Keratinocyte (primary cell): ENCODE measurements around the gene SERPINB4. TPM values are rescaled to one million over a fixed set of nuclear protein-coding genes. Genes with fewer than 3 reads are reported as not detected.

ENCODE experiments used
- DNase-seq: peaks from one replicate; pipeline ENCODE4 v3.0.0-alpha.2; 2011; ENCODE audit warnings: low read depth, missing footprints, low spot score
- FAIRE-seq: peaks from 2 replicates; lab custom pipeline; 2011; peaks lifted over from hg19 to GRCh38; lab: Jason Lieb, UNC
- H2AFZ ChIP-seq: 2 replicates; pipeline ENCODE4 v1.6.0; 2012; ENCODE audit warnings: low read length, control low read depth, inconsistent platforms; ENCODE audit not compliant: control insufficient read depth
- H3K27ac ChIP-seq: 2 replicates; pipeline ENCODE4 v1.5.1; 2011; ENCODE audit warnings: low read length; ENCODE audit not compliant: control insufficient read depth, insufficient read depth
- H3K27me3 ChIP-seq: 3 replicates; pipeline ENCODE4 v1.6.0; 2011; ENCODE audit warnings: low read length; ENCODE audit not compliant: control insufficient read depth, insufficient read depth; ENCODE audit errors: extremely low read depth
- H3K36me3 ChIP-seq, 2 experiments: 2 replicates in 1 of 2; 3 replicates in 1 of 2; pipeline ENCODE4 v1.5.1; 2011; ENCODE audit warnings: low read length in 2 of 2, mild to moderate bottlenecking in 1 of 2; ENCODE audit not compliant: control insufficient read depth in 2 of 2, insufficient read depth in 2 of 2; ENCODE audit errors: extremely low read depth in 1 of 2
- H3K4me1 ChIP-seq: 3 replicates; pipeline ENCODE4 v1.5.1; 2011; ENCODE audit warnings: low read length; ENCODE audit not compliant: control insufficient read depth, insufficient read depth; ENCODE audit errors: extremely low read depth
- H3K4me2 ChIP-seq: 3 replicates; pipeline ENCODE4 v1.6.0; 2011; ENCODE audit warnings: low read depth, low read length; ENCODE audit not compliant: control insufficient read depth, insufficient read depth; ENCODE audit errors: extremely low read depth
- H3K4me3 ChIP-seq, 3 experiments: fragments of 200-600 bp in 1 of 3; sonication (generic) in 1 of 3; 2 replicates in 2 of 3; 3 replicates in 1 of 3; pipeline ENCODE4 v1.5.1; 2011 to 2016; ENCODE audit warnings: low read length in 3 of 3, mild to moderate bottlenecking in 3 of 3, control low read depth in 2 of 3, inconsistent platforms in 1 of 3, low read depth in 1 of 3, mixed read lengths in 1 of 3, mixed run types in 1 of 3, moderate library complexity in 1 of 3; ENCODE audit not compliant: control insufficient read depth in 2 of 3, insufficient read depth in 2 of 3; ENCODE audit errors: extremely low read depth in 1 of 3
- H3K79me2 ChIP-seq: 2 replicates; pipeline ENCODE4 v1.6.0; 2012; ENCODE audit warnings: low read length; ENCODE audit not compliant: control insufficient read depth, insufficient read depth
- H3K9ac ChIP-seq: 3 replicates; pipeline ENCODE4 v1.6.0; 2011; ENCODE audit warnings: low read length; ENCODE audit not compliant: control insufficient read depth, insufficient read depth; ENCODE audit errors: extremely low read depth
- H3K9me1 ChIP-seq: 3 replicates; pipeline ENCODE4 v1.6.0; 2011; ENCODE audit warnings: low read length; ENCODE audit not compliant: control insufficient read depth, insufficient read depth; ENCODE audit errors: extremely low read depth
- H3K9me3 ChIP-seq: 2 replicates; pipeline ENCODE4 v1.5.1; 2012; ENCODE audit warnings: low read depth, low read length; ENCODE audit not compliant: control insufficient read depth
- H4K20me1 ChIP-seq: 3 replicates; pipeline ENCODE4 v1.6.0; 2011; ENCODE audit warnings: low read length; ENCODE audit not compliant: control insufficient read depth, insufficient read depth; ENCODE audit errors: extremely low read depth
- CTCF ChIP-seq, 3 experiments: IDR thresholded peaks in 1 of 3; conservative IDR thresholded peaks in 1 of 3; optimal IDR thresholded peaks in 1 of 3; 2 replicates in 2 of 3; 3 replicates in 1 of 3; pipeline versions ENCODE3 to v1.5.1; 2011; ENCODE audit warnings: low read length in 3 of 3, mild to moderate bottlenecking in 3 of 3, moderate library complexity in 2 of 3, control low read depth in 1 of 3, inconsistent platforms in 1 of 3; ENCODE audit not compliant: insufficient read depth in 2 of 3; ENCODE audit errors: extremely low read depth in 1 of 3
- EZH2 ChIP-seq: IDR thresholded peaks from one replicate; pipeline ENCODE4 v1.6.1; 2012; ENCODE audit warnings: inconsistent platforms, mild to moderate bottlenecking, low read length, moderate library complexity
- dilution Hi-C: fragments of 300-500 bp; cut with MboI; formaldehyde crosslinking; loops from one replicate; pipeline ENCODE4 v1.7.0; 2020; ENCODE audit warnings: low sequenced_read_pairs; ENCODE audit not compliant: extremely low pct_ligation_motif_present
- polyA plus RNA-seq, 5 experiments: library from polyadenylated mRNA; depleted of rRNA in 3 of 5; stranded (reverse) in 3 of 5; stranded (forward) in 1 of 5; unstranded in 1 of 5; fragments of >200 nt; gene quantifications; 1 replicate in 1 of 5; 2 replicates in 3 of 5; 3 replicates in 1 of 5; pipeline versions ENCODE4 v1.2.1 to v1.2.3, GENCODE V29; 2011 to 2012; ENCODE audit warnings: missing spikeins in 2 of 5, low read depth in 1 of 5, low replicate concordance in 1 of 5

The SERPINB4 gene
- polyA plus RNA-seq, 1 donor (not counting 4 experiments of a cell fraction or from before 2014, with no cell fraction given), result 2.4 TPM

GRCh38 chr18:63613420-63613819 lies 30.6 kb downstream of the SERPINB4 start:
- H3K27ac ChIP-seq, result no peak overlapping the region
- no peaks in the 10 kb centered on the region for H3K4me1 ChIP-seq
- H3K36me3 ChIP-seq, result no peaks in the 10 kb centered on the region
- dilution Hi-C loops, result no loop called here
- no peak overlapping the region for H3K9ac ChIP-seq
- DNase-seq (no peak), FAIRE-seq (no peak)
- no peaks in the 10 kb centered on the region for H4K20me1 ChIP-seq
- no peaks in the 10 kb centered on the region for H3K9me1 ChIP-seq
- no peak overlapping the region for H3K4me2 ChIP-seq
- no peaks in the 10 kb centered on the region for H3K9me3 ChIP-seq
- H3K4me3 ChIP-seq, result no peak overlapping the region
- no peaks in the 10 kb centered on the region for H3K27me3 ChIP-seq
- no peak overlapping the region for H2AFZ ChIP-seq
- H3K79me2 ChIP-seq, result no peaks in the 10 kb centered on the region
- TF ChIP-seq CTCF (optimal IDR thresholded peaks at IDR 0.05 in 1 of 3, IDR thresholded peaks at IDR 0.05 in 1 of 3, conservative IDR thresholded peaks at IDR 0.05 in 1 of 3; ENCODE audit: extremely low read depth in 1 of 3, insufficient read depth in 2 of 3, low read length in 3 of 3) (no peak), EZH2 (no peak)

GRCh38 chr18:63606526-63606925 lies 37.5 kb downstream of the SERPINB4 start:
- H3K9ac ChIP-seq, result no peak overlapping the region
- no peaks in the 10 kb centered on the region for H3K27me3 ChIP-seq
- H3K4me2 ChIP-seq, result no peak overlapping the region
- H2AFZ ChIP-seq, result no peak overlapping the region
- H3K4me3 ChIP-seq, result no peak overlapping the region
- no peaks in the 10 kb centered on the region for H4K20me1 ChIP-seq
- no peak overlapping the region for H3K27ac ChIP-seq
- no peaks in the 10 kb centered on the region for H3K79me2 ChIP-seq
- FAIRE-seq (peak; percentile 57), DNase-seq (no peak)
- H3K9me1 ChIP-seq, result no peaks in the 10 kb centered on the region
- dilution Hi-C loops, result no loop called here
- H3K9me3 ChIP-seq, result no peaks in the 10 kb centered on the region
- TF ChIP-seq EZH2 (no peak), CTCF (optimal IDR thresholded peaks at IDR 0.05 in 1 of 3, IDR thresholded peaks at IDR 0.05 in 1 of 3, conservative IDR thresholded peaks at IDR 0.05 in 1 of 3; ENCODE audit: extremely low read depth in 1 of 3, insufficient read depth in 2 of 3, low read length in 3 of 3) (no peak)
- H3K4me1 ChIP-seq, result peaks cover 27% of the 10 kb centered on the region
- no peaks in the 10 kb centered on the region for H3K36me3 ChIP-seq
